Spleen (tissue), 11 donors: Measurements from ENCODE around the gene MOB2. TPM values are rescaled to one million over a fixed set of nuclear protein-coding genes. Genes with fewer than 3 reads are reported as not detected.

Experiments
- DNase-seq: peaks from one replicate; pipeline ENCODE4 v3.0.0-alpha.2; 2020
- H3K27ac ChIP-seq, 8 donors: fragments of 200-600 bp; sonication (generic) in 7 of 8; 1 replicate in 4 of 8; 2 replicates in 4 of 8; pipeline versions ENCODE4 v1.5.0 to v1.8.0; 2016 to 2021; ENCODE audit warnings: inconsistent platforms in 4 of 8, mild to moderate bottlenecking in 4 of 8, moderate library complexity in 1 of 8
- H3K27me3 ChIP-seq, 7 donors: fragments of 200-600 bp; sonication (generic) in 6 of 7; replicated peaks in 1 of 7; 1 replicate in 4 of 7; 2 replicates in 3 of 7; pipeline versions ENCODE4 v1.5.0 to v1.8.0; 2016 to 2021; ENCODE audit warnings: inconsistent platforms in 3 of 7, mild to moderate bottlenecking in 1 of 7
- H3K36me3 ChIP-seq, 6 donors: fragments of 200-600 bp; sonication (generic) in 5 of 6; 1 replicate in 4 of 6; 2 replicates in 2 of 6; pipeline versions ENCODE4 v1.5.0 to v1.8.0; 2016 to 2021; ENCODE audit warnings: inconsistent platforms in 2 of 6
- H3K4me1 ChIP-seq, 6 donors: fragments of 200-600 bp; sonication (generic) in 5 of 6; 1 replicate in 3 of 6; 2 replicates in 3 of 6; pipeline versions ENCODE4 v1.5.0 to v1.8.0; 2016 to 2021; ENCODE audit warnings: inconsistent platforms in 3 of 6
- H3K4me3 ChIP-seq, 8 donors: fragments of 200-600 bp; sonication (generic) in 7 of 8; 1 replicate in 4 of 8; 2 replicates in 4 of 8; pipeline versions ENCODE4 v1.5.0 to v1.8.0; 2016 to 2021; ENCODE audit warnings: inconsistent platforms in 4 of 8, mild to moderate bottlenecking in 4 of 8, moderate library complexity in 2 of 8
- H3K9me3 ChIP-seq, 8 donors: fragments of 200-600 bp; sonication (generic) in 7 of 8; 1 replicate in 4 of 8; 2 replicates in 4 of 8; pipeline versions ENCODE4 v1.5.0 to v1.8.0; 2016 to 2021; ENCODE audit warnings: inconsistent platforms in 4 of 8
- POLR2A ChIP-seq, 3 donors: fragments of 450-650 bp; IDR thresholded peaks; one replicate each; pipeline ENCODE4 v1.5.1; 2017; ENCODE audit warnings: antibody characterized with exemption in 3 of 3, mild to moderate bottlenecking in 1 of 3
- POLR2AphosphoS5 ChIP-seq, 3 donors: sonication (generic); formaldehyde crosslinking; IDR thresholded peaks; one replicate each; pipeline ENCODE4 v1.5.1; 2017; ENCODE audit warnings: antibody characterized with exemption in 3 of 3
- WGBS, 5 donors: extraction: QIAGEN DNeasy Blood & Tissue Kit in 3 of 5; methylation state at CpG; one replicate each; pipeline versions ENCODE4 v1.1.5 to v1.1.7; 2013 to 2018; 5-methylcytosine and 5-hydroxymethylcytosine counted together
- intact Hi-C: fragments of 100-400 bp; cut with DNase I; formaldehyde crosslinking; loops from one replicate; pipeline ENCODE4 v1.15.0; 2023; ENCODE audit warnings: low total_unique reads
- polyA plus RNA-seq, 3 donors: library from polyadenylated mRNA; stranded (reverse); fragments of 200-250 nt; gene quantifications; one replicate each; pipeline ENCODE4 v1.2.1, GENCODE V29; 2013
- total RNA-seq, 7 donors: library from RNA; depleted of rRNA in 3 of 7; stranded (reverse); fragments of >200 nt in 3 of 7; fragmentation: NEBNext Ultra II Directional in 4 of 7; extraction: Animal tissue kit (Norgen Biotek cat#: 25700) in 4 of 7; gene quantifications; one replicate each; pipeline versions ENCODE4 v1.1.0 to v1.2.1, GENCODE V29; 2016 to 2021
- TF ChIP-seq, protein P1 (sequence below), 11 experiments: fragments of 200-600 bp in 7 of 11; fragments of 450-650 bp in 4 of 11; sonication (generic) in 4 of 11; IDR thresholded peaks in 8 of 11; conservative IDR thresholded peaks in 3 of 11; 1 replicate in 7 of 11; 2 replicates in 4 of 11; pipeline versions ENCODE4 v1.4.0 to v1.8.0; 2016 to 2021; ENCODE audit warnings: antibody characterized with exemption in 11 of 11, inconsistent platforms in 4 of 11, mild to moderate bottlenecking in 1 of 11
- donor health status: healthy with polysubstance abuse.
- donor health status: DM: no; HTN: no; CAD: no; lungs with moderate emphysema.
- donor health status: DM: no; HTN: no; CAD: no.
- donor health status: Bipolar disorder and iron deficiency.
- donor health status: healthy.
- donor health status: DM: no; HTN: no; CAD: no.
- donor health status: DM: yes; HTN: yes; CAD: no.

MOB2 gene
- total and polyA plus RNA-seq, 10 donors = 28.1 to 51.5 (median 41.5) TPM

DNA sequence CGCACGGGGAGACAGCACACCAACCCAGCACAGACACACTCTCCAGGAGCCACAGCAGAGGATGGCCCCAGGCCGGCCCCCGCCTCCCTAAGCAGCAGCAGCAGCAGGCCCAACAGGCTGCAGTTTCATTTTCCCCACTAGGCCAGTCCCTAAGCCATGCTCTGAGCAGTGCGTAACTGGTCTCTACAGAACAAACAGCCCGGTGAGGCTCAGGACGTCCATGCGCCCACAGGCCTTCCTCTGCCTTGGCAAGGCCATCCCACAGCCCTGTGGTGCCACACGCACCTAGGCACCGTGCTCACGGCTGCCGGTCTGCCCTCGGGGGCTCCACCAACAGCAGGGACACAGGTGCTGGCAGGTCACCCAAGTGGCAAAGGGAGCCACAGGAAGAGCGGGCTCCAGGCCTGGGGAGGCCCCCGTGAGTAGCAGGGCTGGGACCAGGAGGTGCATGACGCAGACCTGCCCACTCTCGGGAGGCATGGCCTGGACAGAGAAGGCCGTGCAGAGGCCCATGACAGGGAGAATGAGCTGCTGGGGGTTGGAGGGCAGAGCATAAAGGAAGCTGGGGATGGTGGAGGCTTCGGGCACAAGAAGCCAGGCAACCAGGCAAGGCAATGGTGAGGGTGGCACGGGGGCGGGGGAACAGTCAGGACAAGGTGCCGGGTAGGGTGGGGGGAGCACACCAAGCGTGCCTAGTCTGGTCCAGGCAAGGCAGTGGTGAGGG, 1.4 kb upstream of the MOB2 start:
- no peaks in the 10 kb centered on the region for H3K27me3 ChIP-seq
- no peaks in the 10 kb centered on the region for H3K9me3 ChIP-seq
- 81 to 84% (median 83%) methylated on average over 17 to 23 of the region's 23 CpGs for WGBS, 5 donors
- TF ChIP-seq POLR2A (IDR thresholded peaks at IDR 0.05) (no peak), POLR2AphosphoS5 (IDR thresholded peaks at IDR 0.05) (peak in 1 of 3 donors; percentile 44)
- intact Hi-C loops = no loop called here
- peak overlapping the region in 2 of 8 donors; percentile 23 to 24 for H3K27ac ChIP-seq
- no peak overlapping the region for H3K4me3 ChIP-seq
- peaks cover 0 to 10% (median 0%) of the 10 kb centered on the region in 6 donors for H3K36me3 ChIP-seq
- H3K4me1 ChIP-seq = peaks cover 29 to 89% (median 68%) of the 10 kb centered on the region in 6 donors
- DNase-seq = peak; percentile 73

DNA sequence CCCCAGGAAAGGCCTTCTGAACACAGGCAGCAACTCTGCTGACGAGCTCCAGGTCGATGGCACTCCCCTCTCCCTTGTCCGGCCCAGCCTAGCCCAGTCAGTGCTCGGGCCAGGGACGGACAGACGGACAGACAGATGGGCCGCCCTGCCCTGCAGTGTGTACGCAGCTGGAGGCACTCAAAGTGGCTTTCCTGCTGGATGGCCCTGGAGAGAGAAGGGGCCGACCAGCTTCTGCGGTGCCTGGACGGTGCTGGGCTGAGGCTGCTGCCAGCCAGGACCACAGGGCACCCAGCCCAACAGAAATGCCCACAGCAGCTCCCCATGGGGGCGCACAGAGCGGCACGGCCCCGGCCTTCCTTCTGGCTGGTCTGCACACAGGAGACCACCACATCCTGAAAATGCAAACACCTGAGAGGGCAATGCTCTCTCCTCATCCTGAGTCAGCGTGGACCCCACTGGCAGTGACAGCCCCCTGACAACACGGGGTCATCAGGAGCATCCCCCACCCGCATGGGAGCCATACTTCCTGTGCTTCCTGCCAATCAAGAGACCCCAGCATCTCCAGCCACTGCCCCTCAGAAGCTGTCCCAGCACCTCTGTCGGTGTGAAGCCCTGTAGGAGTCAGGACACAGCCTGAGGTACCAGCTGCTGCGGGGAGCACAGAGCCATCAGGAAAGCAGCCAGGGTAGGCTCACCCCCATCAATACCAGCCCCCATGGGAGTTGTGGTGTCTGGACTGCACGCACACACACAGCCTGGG, 692 bp upstream of the MOB2 start:
- DNase-seq = peak; percentile 65
- peaks cover 37 to 89% (median 68%) of the 10 kb centered on the region in 6 donors for H3K4me1 ChIP-seq
- H3K27ac ChIP-seq = peak overlapping the region in 2 of 8 donors; percentile 23 to 46
- no peak overlapping the region for H3K4me3 ChIP-seq
- WGBS, 5 donors = 79 to 84% (median 82%) methylated on average over 9 to 21 of the region's 21 CpGs
- TF ChIP-seq POLR2AphosphoS5 (IDR thresholded peaks at IDR 0.05) (no peak), POLR2A (IDR thresholded peaks at IDR 0.05) (no peak)
- intact Hi-C loops = no loop called here
- H3K27me3 ChIP-seq = no peaks in the 10 kb centered on the region
- peaks cover 0 to 18% (median 0%) of the 10 kb centered on the region in 6 donors for H3K36me3 ChIP-seq
- H3K9me3 ChIP-seq = no peaks in the 10 kb centered on the region

DNA sequence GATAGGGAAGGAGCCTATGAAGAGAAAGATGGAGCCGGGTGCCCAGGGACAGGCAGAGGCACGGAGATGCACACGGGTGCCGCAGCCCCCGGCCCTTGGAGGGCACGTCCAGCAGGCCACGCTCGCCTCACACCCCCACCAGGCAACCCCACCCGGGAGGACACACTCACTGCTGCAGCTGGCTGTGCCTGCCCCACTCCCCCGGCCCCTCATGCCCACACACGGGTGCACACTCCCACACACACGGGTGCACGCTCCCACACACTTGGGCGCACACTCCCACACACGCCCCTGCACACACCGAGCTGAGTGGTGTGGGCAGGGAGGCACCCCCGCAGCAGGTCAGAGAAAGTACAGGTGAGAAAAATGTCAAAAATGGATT, 1.1 kb downstream of the MOB2 start:
- Histone ChIP-seq H3K36me3 (peaks cover 0 to 35% (median 5%) of the 10 kb centered on the region in 6 donors), H3K4me1 (peaks cover 39 to 93% (median 69%) of the 10 kb centered on the region in 6 donors), H3K4me3 (peak overlapping the region in 3 of 8 donors; percentile 15 to 42 (median 30)), H3K27me3 (no peaks in the 10 kb centered on the region), H3K27ac (peak overlapping the region in 6 of 8 donors; percentile 9 to 67 (median 53)), H3K9me3 (no peaks in the 10 kb centered on the region)
- TF ChIP-seq POLR2A (IDR thresholded peaks at IDR 0.05) (no peak), POLR2AphosphoS5 (IDR thresholded peaks at IDR 0.05) (no peak)
- TF ChIP-seq, protein P1, sequence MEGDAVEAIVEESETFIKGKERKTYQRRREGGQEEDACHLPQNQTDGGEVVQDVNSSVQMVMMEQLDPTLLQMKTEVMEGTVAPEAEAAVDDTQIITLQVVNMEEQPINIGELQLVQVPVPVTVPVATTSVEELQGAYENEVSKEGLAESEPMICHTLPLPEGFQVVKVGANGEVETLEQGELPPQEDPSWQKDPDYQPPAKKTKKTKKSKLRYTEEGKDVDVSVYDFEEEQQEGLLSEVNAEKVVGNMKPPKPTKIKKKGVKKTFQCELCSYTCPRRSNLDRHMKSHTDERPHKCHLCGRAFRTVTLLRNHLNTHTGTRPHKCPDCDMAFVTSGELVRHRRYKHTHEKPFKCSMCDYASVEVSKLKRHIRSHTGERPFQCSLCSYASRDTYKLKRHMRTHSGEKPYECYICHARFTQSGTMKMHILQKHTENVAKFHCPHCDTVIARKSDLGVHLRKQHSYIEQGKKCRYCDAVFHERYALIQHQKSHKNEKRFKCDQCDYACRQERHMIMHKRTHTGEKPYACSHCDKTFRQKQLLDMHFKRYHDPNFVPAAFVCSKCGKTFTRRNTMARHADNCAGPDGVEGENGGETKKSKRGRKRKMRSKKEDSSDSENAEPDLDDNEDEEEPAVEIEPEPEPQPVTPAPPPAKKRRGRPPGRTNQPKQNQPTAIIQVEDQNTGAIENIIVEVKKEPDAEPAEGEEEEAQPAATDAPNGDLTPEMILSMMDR (IDR thresholded peaks at IDR 0.05 in 8 of 11, conservative IDR thresholded peaks at IDR 0.05 in 3 of 11) = no peak
- DNase-seq = peak; percentile 68
- intact Hi-C loops = no loop called here
- WGBS, 5 donors = 51 to 83% (median 74%) methylated on average over 13 to 17 of the region's 17 CpGs

DNA sequence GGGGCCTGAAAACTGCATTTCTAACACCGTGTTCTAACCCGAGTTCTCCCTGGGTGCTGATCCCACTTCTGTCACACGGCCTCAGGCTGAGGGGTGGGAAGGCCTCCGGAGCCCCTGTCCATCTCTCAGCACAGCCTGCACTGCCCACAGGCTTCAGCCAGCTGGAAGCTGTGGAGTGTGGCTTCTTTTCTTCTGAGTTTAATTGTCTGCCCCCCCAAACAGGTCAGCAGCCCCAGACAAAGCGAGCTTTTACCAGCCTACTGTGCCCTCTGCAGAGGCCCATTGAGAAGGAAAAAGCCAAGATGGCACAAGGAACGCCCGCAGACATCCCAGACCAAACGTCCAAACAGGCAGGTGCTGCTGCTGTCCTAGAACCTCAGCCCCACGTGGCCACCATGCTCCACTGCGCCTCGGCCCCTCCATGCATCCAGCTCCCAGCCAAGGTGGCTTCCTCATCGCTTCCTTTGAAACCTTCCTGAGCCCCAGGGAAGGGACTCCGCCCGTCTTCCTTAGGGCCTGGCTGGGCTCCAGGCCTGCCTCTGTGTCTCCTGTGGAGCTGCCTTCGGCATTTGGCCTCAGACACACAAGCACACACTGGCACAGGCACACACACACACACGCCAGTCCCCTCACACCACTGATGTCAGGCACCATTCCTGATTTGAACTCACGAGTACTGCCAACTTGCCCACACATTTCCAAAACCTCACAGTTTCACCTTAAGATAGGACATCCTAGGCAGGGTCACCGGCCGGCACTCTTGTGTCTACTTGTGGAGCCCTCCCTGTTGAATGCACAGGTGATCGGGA, 1.7 kb downstream of the MOB2 start:
- peak; percentile 69 for DNase-seq
- WGBS, 5 donors = 77 to 94% (median 83%) methylated on average over 17 to 20 of the region's 20 CpGs
- H3K4me3 ChIP-seq = peak overlapping the region in 2 of 8 donors; percentile 15 to 42
- peaks cover 39 to 93% (median 69%) of the 10 kb centered on the region in 6 donors for H3K4me1 ChIP-seq
- intact Hi-C loops = no loop called here
- no peaks in the 10 kb centered on the region for H3K27me3 ChIP-seq
- no peaks in the 10 kb centered on the region for H3K9me3 ChIP-seq
- H3K36me3 ChIP-seq = peaks cover 0 to 41% (median 11%) of the 10 kb centered on the region in 6 donors
- TF ChIP-seq POLR2AphosphoS5 (IDR thresholded peaks at IDR 0.05) = no peak
- no peak for TF ChIP-seq POLR2A (IDR thresholded peaks at IDR 0.05)
- TF ChIP-seq, protein P1 (IDR thresholded peaks at IDR 0.05 in 8 of 11, conservative IDR thresholded peaks at IDR 0.05 in 3 of 11) = no peak
- H3K27ac ChIP-seq = peak overlapping the region in 4 of 8 donors; percentile 2 to 71 (median 61)
